ENCODE measurements around the gene HNRNPLL. TPM values are rescaled to one million over a fixed set of nuclear protein-coding genes. Genes with fewer than 3 reads are reported as not detected.
A peak's percentile ranks its signal among the peaks of the same experiment; 100 is the strongest.

Gene HNRNPLL
- total and polyA plus RNA-seq, 8 donors, result 4.9 to 20.8 (median 14.3) TPM

- no peak for TF ChIP-seq CTCF (IDR thresholded peaks at IDR 0.05)
- 27% methylated on average over 7 of the region's 7 CpGs for WGBS, 2 donors
- ATAC-seq (peak; percentile 79 to 96 (median 86)), DNase-seq (peak in 1 of 6 donors; percentile 26), FAIRE-seq (peak; percentile 29)
- Histone ChIP-seq H3K36me3 (no peaks in the 10 kb centered on the region), H3K4me3 (no peak overlapping the region), H3K27ac (peak overlapping the region; percentile 14 to 53 (median 36)), H3K27me3 (no peaks in the 10 kb centered on the region), H3K4me1 (peaks cover 0 to 14% (median 8%) of the 10 kb centered on the region in 3 donors), H3K9me3 (no peaks in the 10 kb centered on the region)
- intact Hi-C loops (cut with DNase I), result no loop called here
These were observed 17.7 kb upstream of the HNRNPLL start for GRCh38 chr2:38620282-38620977.

- no peak for TF ChIP-seq CTCF (IDR thresholded peaks at IDR 0.05)
- peak; percentile 37 to 66 (median 52) for ATAC-seq
- no peak overlapping the region for H3K4me3 ChIP-seq
- 70 to 72% methylated on average over 4 of the region's 4 CpGs for WGBS, 2 donors
- H3K9me3 ChIP-seq, result no peaks in the 10 kb centered on the region
- DNase-seq, result no peak
- H3K4me1 ChIP-seq, result peaks cover 0 to 14% (median 8%) of the 10 kb centered on the region in 3 donors
- intact Hi-C loops (cut with DNase I), result no loop called here
- no peak for FAIRE-seq
- H3K27me3 ChIP-seq, result no peaks in the 10 kb centered on the region
- H3K36me3 ChIP-seq, result no peaks in the 10 kb centered on the region
- H3K27ac ChIP-seq, result peak overlapping the region; percentile 14 to 53 (median 35)
These were observed 16.9 kb upstream of the HNRNPLL start for GRCh38 chr2:38619458-38620164.

- Histone ChIP-seq H3K36me3 (no peaks in the 10 kb centered on the region), H3K27me3 (no peaks in the 10 kb centered on the region), H3K4me3 (no peak overlapping the region), H3K4me1 (peaks cover 0 to 14% (median 8%) of the 10 kb centered on the region in 3 donors), H3K27ac (no peak overlapping the region), H3K9me3 (no peaks in the 10 kb centered on the region)
- intact Hi-C loops (cut with DNase I), result no loop called here
- TF ChIP-seq CTCF (IDR thresholded peaks at IDR 0.05), result no peak
- DNase-seq (no peak), ATAC-seq (no peak), FAIRE-seq (no peak)
- 92 to 95% methylated on average over 3 of the region's 3 CpGs for WGBS, 2 donors
These were observed 14.6 kb upstream of the HNRNPLL start for GRCh38 chr2:38617301-38617700.

GRCh38 chr2:38615237-38615636, 12.5 kb upstream of the HNRNPLL start:
- FAIRE-seq (peak; percentile 13), ATAC-seq (no peak), DNase-seq (no peak)
- H3K36me3 ChIP-seq, result no peaks in the 10 kb centered on the region
- no peaks in the 10 kb centered on the region for H3K27me3 ChIP-seq
- no peak for TF ChIP-seq CTCF (IDR thresholded peaks at IDR 0.05)
- intact Hi-C loops (cut with DNase I), result no loop called here
- no peak overlapping the region for H3K27ac ChIP-seq
- H3K4me1 ChIP-seq, result peaks cover 0 to 9% (median under 1%) of the 10 kb centered on the region in 3 donors
- 42 to 44% methylated on average over 1 of the region's 1 CpG for WGBS, 2 donors
- H3K4me3 ChIP-seq, result no peak overlapping the region
- no peaks in the 10 kb centered on the region for H3K9me3 ChIP-seq

- H3K9me3 ChIP-seq, result no peaks in the 10 kb centered on the region
- TF ChIP-seq CTCF (IDR thresholded peaks at IDR 0.05), result no peak
- FAIRE-seq (no peak), DNase-seq (no peak), ATAC-seq (no peak)
- intact Hi-C loops (cut with DNase I), result no loop called here
- 79 to 80% methylated on average over 3 of the region's 3 CpGs for WGBS, 2 donors
- H3K4me1 ChIP-seq, result no peaks in the 10 kb centered on the region
- H3K4me3 ChIP-seq, result no peak overlapping the region
- H3K27ac ChIP-seq, result no peak overlapping the region
- no peaks in the 10 kb centered on the region for H3K36me3 ChIP-seq
- H3K27me3 ChIP-seq, result no peaks in the 10 kb centered on the region
These were observed 11.1 kb upstream of the HNRNPLL start for GRCh38 chr2:38613849-38614213.
